VCaP (cell line): ENCODE measurements around the gene SLC35F4.

Experiments
- H3K27ac ChIP-seq: fragments of 450-650 bp; 2 replicates; pipeline ENCODE4 v1.5.1; 2017
- TF ChIP-seq, protein P1 (sequence below): fragments of 450-650 bp; conservative IDR thresholded peaks from 2 replicates; pipeline ENCODE4 v1.5.1; 2017; ENCODE audit warnings: mild to moderate bottlenecking, moderate library complexity

Gene SLC35F4

DNA sequence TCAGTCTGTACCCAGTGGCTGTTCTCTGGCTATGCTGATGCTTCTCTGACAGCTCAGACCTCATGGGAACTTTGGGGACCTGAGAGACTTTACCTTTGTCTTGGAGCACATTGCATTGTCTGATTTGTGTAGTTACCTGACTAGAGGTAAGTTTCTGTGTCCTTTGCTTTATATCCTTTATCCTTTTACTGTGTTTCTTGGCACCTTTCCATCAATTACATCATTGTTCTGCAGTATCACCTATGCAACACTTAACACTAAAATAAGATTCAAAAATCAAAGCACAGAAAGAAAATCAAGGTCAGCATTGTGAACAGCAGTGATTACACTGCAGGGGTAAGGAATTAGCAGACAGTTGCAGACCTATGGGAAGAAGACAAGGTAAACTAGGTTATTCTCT lies 43.8 kb downstream of the SLC35F4 start:
- TF ChIP-seq, protein P1, sequence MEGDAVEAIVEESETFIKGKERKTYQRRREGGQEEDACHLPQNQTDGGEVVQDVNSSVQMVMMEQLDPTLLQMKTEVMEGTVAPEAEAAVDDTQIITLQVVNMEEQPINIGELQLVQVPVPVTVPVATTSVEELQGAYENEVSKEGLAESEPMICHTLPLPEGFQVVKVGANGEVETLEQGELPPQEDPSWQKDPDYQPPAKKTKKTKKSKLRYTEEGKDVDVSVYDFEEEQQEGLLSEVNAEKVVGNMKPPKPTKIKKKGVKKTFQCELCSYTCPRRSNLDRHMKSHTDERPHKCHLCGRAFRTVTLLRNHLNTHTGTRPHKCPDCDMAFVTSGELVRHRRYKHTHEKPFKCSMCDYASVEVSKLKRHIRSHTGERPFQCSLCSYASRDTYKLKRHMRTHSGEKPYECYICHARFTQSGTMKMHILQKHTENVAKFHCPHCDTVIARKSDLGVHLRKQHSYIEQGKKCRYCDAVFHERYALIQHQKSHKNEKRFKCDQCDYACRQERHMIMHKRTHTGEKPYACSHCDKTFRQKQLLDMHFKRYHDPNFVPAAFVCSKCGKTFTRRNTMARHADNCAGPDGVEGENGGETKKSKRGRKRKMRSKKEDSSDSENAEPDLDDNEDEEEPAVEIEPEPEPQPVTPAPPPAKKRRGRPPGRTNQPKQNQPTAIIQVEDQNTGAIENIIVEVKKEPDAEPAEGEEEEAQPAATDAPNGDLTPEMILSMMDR, result no peak
- no peak overlapping the region for H3K27ac ChIP-seq

DNA sequence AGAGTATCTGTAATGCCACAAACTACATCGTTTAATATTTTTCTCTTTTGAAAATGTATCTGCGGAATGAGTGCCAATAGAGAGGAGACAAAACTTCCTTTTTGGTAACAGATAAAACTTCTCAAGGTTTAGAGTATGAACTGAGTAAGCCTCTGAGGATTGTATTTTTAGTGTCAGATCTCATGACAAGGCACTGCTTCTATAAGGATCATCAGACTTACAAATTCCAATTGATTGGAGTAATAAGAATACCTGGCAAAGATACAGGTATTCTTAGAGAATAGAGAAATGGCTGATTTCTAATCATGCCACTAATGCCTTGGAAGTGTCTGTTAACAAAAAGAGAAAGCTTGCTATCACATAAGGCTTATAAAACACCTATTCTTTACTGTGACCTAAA lies 45.3 kb downstream of the SLC35F4 start:
- TF ChIP-seq, protein P1, result no peak
- H3K27ac ChIP-seq, result no peak overlapping the region

DNA sequence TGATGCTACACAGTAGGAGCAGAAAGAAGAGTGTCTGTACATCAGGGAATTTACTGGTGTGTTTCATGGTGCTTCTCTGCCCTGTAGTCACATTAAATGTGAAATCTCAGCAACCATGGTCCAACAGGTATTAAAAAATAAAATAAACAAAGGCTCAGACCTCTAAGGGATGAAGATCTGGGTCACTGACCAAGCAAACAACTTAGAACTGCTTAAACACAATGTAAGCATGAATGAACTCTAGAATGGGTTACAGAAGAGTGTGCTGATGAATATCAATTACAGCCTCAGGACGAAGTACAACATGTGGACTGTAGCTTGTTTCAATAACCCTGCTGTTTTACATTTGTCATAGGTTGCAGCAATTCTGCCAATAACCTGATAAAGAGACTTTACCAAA lies 47.4 kb downstream of the SLC35F4 start:
- H3K27ac ChIP-seq, result peak overlapping the region; percentile 44
- TF ChIP-seq, protein P1, result no peak

DNA sequence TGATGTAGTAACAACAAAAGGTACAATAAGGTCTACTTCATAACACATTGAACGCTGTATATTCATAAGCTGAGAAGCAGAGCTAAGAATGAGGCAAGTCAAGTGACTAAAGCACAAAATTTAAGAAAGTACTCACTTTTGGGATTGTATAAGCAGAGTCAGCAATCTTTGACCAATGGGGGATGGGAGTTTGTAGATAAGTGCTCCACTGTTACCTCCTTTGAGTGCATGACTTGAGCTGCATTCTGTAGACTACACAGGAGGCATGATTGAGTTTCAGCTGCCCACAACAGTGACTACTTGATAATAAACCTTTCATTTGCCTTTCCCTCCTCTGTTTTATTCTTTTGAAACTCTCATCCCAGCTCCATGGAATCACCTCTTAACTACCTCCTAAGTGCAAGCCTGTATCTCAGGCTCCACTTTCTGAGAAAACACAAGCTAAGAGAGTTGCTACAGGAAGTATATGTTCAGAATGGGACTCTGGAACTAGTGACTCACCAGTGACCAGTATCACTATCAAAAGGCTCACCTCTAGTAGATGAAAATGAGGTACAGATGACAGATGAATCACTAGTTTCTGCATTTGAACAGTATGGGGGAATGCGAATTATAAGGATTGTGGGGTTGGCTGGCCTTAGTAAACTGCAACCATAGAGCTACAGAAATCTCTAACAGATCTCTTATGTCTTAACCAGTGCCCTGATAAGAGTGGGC lies 49.2 kb downstream of the SLC35F4 start:
- H3K27ac ChIP-seq, result no peak overlapping the region
- TF ChIP-seq, protein P1, result no peak

DNA sequence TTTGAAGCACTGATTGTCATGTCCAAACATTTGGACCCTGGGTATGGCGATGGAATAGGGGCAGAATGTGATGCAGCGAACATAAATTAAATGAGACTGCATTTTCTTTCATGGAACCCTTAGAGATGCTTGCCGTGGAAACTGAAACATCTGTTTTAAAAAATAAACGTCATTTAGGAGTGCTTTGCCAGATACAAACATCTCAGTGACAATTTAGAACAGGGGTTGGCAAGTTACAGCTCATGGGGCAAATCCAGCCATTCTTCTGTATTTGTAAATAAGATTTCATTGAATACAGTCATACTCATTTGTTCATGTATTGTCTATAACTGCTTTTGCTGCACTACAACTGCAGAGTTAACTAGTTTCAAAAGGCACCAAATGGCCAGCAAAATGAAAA lies 51.2 kb downstream of the SLC35F4 start:
- TF ChIP-seq, protein P1, result no peak
- H3K27ac ChIP-seq, result no peak overlapping the region

DNA sequence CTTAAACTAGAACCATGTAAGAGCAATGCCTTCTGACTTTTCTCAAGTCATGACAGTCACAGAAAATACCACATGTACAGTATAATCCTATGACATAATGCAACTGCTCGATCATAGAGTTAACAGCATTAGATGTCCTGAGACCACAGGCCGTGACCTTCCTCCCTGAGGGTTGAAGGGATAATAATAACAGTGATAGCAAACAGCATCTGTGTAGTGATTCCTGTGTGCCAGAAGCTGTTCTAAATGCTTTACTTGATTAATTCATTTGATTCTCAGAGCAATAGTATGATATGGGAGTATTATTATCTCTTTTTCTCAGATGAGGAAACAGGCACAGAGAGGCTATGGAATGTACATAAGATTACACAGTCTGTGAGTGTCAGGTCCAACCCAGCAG lies 53.2 kb downstream of the SLC35F4 start:
- TF ChIP-seq, protein P1, result no peak
- H3K27ac ChIP-seq, result no peak overlapping the region

DNA sequence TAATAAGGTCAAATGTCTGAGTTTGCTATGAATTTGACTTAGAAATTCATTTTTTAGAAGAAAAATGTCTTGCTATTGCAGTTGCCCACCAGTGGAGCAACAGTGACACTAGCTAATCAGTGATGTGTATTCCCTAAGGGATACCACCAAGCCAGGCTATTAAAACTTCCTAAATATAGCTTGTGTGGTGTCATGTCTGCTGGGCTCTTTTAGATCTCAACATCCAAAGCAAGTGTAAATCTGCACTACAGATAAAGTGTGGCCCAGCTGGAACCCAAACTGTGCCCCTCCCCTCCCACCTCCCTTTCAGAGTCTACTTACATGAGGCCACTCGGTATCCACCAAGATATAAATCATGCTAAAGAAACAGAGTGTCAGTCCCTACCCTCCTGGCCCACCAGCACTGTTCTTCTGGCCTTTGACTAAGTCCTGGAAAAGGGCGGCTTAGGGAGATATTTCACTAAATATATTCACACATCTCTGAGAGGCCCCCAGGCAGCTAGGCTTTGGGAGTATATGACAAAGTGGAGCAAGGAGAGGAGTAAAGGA lies 53.8 kb downstream of the SLC35F4 start:
- H3K27ac ChIP-seq, result no peak overlapping the region
- TF ChIP-seq, protein P1, result no peak
